ENCODE measurements around the gene TRAF3IP3.

Gene TRAF3IP3

GRCh38 chr1:209714338-209714737 lies 41.5 kb upstream of the TRAF3IP3 start:
- CTCF ChIA-PET: no interaction called here
- POLR2A ChIA-PET: no interaction called here

GRCh38 chr1:209715314-209715713 lies 40.5 kb upstream of the TRAF3IP3 start:
- no peak for TF ChIP-seq CTCF (IDR thresholded peaks at IDR 0.05; ENCODE audit: insufficient read depth, low read length, missing control alignments)
- CTCF ChIA-PET: no interaction called here
- H3K4me3 ChIP-seq (ENCODE audit: low read depth, low read length): no peak overlapping the region
- POLR2A ChIA-PET: no interaction called here
- DNase-seq (ENCODE audit: low read depth, low spot score): no peak

More at GRCh38 chr1:209714338-209714737, 41.5 kb upstream of the TRAF3IP3 start:
- H3K4me3 ChIP-seq (ENCODE audit: low read depth, low read length): no peak overlapping the region
- no peak for TF ChIP-seq CTCF (IDR thresholded peaks at IDR 0.05; ENCODE audit: insufficient read depth, low read length, missing control alignments)
- DNase-seq (ENCODE audit: low read depth, low spot score): no peak

GRCh38 chr1:209717818-209718217 lies 38.0 kb upstream of the TRAF3IP3 start:
- H3K4me3 ChIP-seq (ENCODE audit: low read depth, low read length): no peak overlapping the region
- CTCF ChIA-PET: no interaction called here
- TF ChIP-seq CTCF (IDR thresholded peaks at IDR 0.05; ENCODE audit: insufficient read depth, low read length, missing control alignments): no peak
- DNase-seq (ENCODE audit: low read depth, low spot score): no peak
- POLR2A ChIA-PET: no interaction called here

DNA sequence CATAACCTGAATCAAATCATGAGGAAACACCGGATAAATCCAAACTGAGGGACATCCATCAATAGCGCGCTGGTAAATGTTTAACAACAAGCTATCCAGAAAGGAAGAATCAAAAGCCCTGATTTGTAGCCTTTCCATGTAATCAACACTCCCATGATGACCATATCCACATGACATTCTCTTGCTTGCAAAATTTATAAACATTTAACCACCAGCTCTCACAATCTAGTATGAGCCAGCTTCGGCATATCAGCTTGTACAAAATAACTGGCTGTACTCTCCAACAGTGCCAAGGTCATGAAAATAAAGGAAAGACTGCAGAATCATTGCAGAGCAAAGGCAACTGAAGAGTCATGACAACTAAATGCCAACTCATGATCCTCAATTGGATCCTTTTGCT lies 35.5 kb upstream of the TRAF3IP3 start:
- no peak overlapping the region for H3K4me3 ChIP-seq (ENCODE audit: low read depth, low read length)
- POLR2A ChIA-PET: no interaction called here
- TF ChIP-seq CTCF (IDR thresholded peaks at IDR 0.05; ENCODE audit: insufficient read depth, low read length, missing control alignments): no peak
- CTCF ChIA-PET: no interaction called here
- no peak for DNase-seq (ENCODE audit: low read depth, low spot score)

DNA sequence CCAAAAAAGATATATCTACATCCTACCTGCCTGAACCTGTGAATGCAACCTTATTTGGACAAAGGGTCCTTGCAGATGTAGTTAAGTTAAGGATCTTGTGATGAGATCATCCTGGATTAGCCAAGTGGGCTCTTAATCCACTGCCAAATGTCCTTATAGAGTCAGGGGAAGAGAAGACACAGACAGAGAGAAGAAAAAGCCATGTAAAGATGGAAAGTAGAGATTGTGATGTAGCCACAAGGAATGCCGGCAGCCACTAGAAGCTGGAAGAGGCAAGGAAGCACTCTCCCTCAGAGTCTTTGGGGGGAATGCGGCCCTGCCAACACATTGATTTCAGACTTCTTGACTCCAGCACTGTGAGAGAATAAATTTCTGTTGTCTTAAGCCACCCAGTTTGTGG lies 35.0 kb upstream of the TRAF3IP3 start:
- CTCF ChIA-PET: interaction anchor here (0.6 to 0.8 kb wide), 3 partner anchors 27 to 103 kb away, joined by 3 to 5 read pairs (median 3); no protein-coding TSS in a partner anchor
- TF ChIP-seq CTCF (IDR thresholded peaks at IDR 0.05; ENCODE audit: insufficient read depth, low read length, missing control alignments): no peak
- POLR2A ChIA-PET: no interaction called here
- DNase-seq (ENCODE audit: low read depth, low spot score): no peak
- no peak overlapping the region for H3K4me3 ChIP-seq (ENCODE audit: low read depth, low read length)

DNA sequence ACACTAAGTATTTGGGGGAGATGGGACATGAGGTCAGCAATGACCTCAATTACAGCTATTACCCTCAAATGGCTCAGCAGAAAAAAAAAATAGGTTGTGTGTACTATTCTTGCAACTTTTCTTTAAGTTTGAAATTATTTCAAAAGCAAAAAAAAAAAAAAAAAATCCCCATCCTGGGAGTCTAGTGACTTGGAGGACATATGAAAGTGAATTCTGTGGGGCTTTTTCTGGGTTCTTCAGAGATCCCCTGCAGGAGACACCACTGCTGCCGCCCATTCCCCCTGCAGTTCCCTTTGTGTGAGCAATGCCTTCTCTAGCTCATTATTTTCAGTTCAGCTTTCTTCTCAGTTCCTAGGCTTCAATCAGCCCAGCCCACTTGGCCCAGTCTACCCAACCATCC lies 34.5 kb upstream of the TRAF3IP3 start:
- TF ChIP-seq CTCF (IDR thresholded peaks at IDR 0.05; ENCODE audit: insufficient read depth, low read length, missing control alignments): no peak
- no peak for DNase-seq (ENCODE audit: low read depth, low spot score)
- ChIA-PET CTCF (interaction anchor here (0.6 to 0.8 kb wide), 3 partner anchors 27 to 102 kb away, joined by 3 to 5 read pairs (median 3); no protein-coding TSS in a partner anchor), POLR2A (no interaction called here)
- H3K4me3 ChIP-seq (ENCODE audit: low read depth, low read length): no peak overlapping the region
